OCI-LY1 (cell line): ENCODE data around the gene SLC4A1AP.

ENCODE experiments used
- H2AFZ ChIP-seq: fragments of 200-600 bp; sonication (generic), shearing (Covaris generic); 2 replicates; pipeline ENCODE4 v1.6.0; 2014; ENCODE audit warnings: antibody characterized with exemption, mild to moderate bottlenecking, low read length
- H3F3A ChIP-seq: fragments of 200-600 bp; sonication (generic), shearing (Covaris generic); 2 replicates; pipeline ENCODE4 v1.6.0; 2014; ENCODE audit warnings: mild to moderate bottlenecking, antibody characterized with exemption, low read length, moderate library complexity; ENCODE audit not compliant: insufficient read depth
- H3K27ac ChIP-seq: fragments of 200-600 bp; sonication (generic); 2 replicates; pipeline ENCODE4 v1.5.1; 2014; ENCODE audit warnings: low read length, mixed run types, mild to moderate bottlenecking, low read depth; ENCODE audit not compliant: poor library complexity, severe bottlenecking
- H3K27me3 ChIP-seq: fragments of 200-600 bp; sonication (generic); 2 replicates; pipeline ENCODE4 v1.6.0; 2014; ENCODE audit warnings: antibody characterized with exemption, mild to moderate bottlenecking, low read length, moderate library complexity; ENCODE audit not compliant: insufficient read depth
- H3K36me3 ChIP-seq: fragments of 200-600 bp; sonication (generic); 2 replicates; pipeline ENCODE4 v1.6.1; 2014; ENCODE audit warnings: mild to moderate bottlenecking, antibody characterized with exemption, low read length, moderate library complexity, mixed read lengths; ENCODE audit not compliant: insufficient read depth
- H3K4me1 ChIP-seq: fragments of 200-600 bp; sonication (generic); 2 replicates; pipeline ENCODE4 v1.5.1; 2014; ENCODE audit warnings: mild to moderate bottlenecking, low read length, moderate library complexity; ENCODE audit not compliant: insufficient read depth, severe bottlenecking
- H3K4me2 ChIP-seq: fragments of 200-600 bp; sonication (generic), shearing (Covaris generic); 2 replicates; pipeline ENCODE4 v1.6.1; 2014; ENCODE audit warnings: low read length
- H3K4me3 ChIP-seq: fragments of 200-600 bp; sonication (generic); 2 replicates; pipeline ENCODE4 v1.5.1; 2014; ENCODE audit warnings: low read length, low read depth, mild to moderate bottlenecking, mixed read lengths; ENCODE audit not compliant: poor library complexity, severe bottlenecking
- H3K79me2 ChIP-seq: fragments of 200-600 bp; shearing (Covaris generic); 2 replicates; pipeline ENCODE4 v1.6.1; 2016; ENCODE audit warnings: mixed run types, low read length, mixed read lengths; ENCODE audit not compliant: insufficient read depth
- H3K9ac ChIP-seq: fragments of 200-600 bp; sonication (generic), shearing (Covaris generic); 2 replicates; pipeline ENCODE4 v1.6.1; 2014; ENCODE audit warnings: mild to moderate bottlenecking, low read length, mixed read lengths
- H3K9me2 ChIP-seq: fragments of 200-600 bp; sonication (generic), shearing (Covaris generic); 2 replicates; pipeline ENCODE4 v1.6.1; 2014; ENCODE audit warnings: low read depth, mild to moderate bottlenecking, low read length, mixed read lengths
- H3K9me3 ChIP-seq: fragments of 200-600 bp; shearing (Covaris generic); 2 replicates; pipeline ENCODE4 v1.6.1; 2014; ENCODE audit warnings: low read length, mixed read lengths
- H4K20me1 ChIP-seq: fragments of 200-600 bp; sonication (generic), shearing (Covaris generic); 2 replicates; pipeline ENCODE4 v1.6.0; 2016; ENCODE audit warnings: mild to moderate bottlenecking, low read length; ENCODE audit not compliant: insufficient read depth
- CTCF ChIP-seq: fragments of 200-600 bp; sonication (generic), shearing (Covaris generic); IDR thresholded peaks from 2 replicates; pipeline ENCODE4 v1.5.1; 2017; ENCODE audit warnings: mild to moderate bottlenecking, antibody characterized with exemption, low read length, moderate library complexity, mixed read lengths
- EZH2 ChIP-seq: fragments of 200-600 bp; sonication (generic), shearing (Covaris generic); IDR thresholded peaks from 2 replicates; pipeline ENCODE4 v1.8.0; 2017; ENCODE audit warnings: borderline replicate concordance, mixed run types, mild to moderate bottlenecking, antibody characterized with exemption, low read length, moderate library complexity, mixed read lengths

SLC4A1AP gene

GRCh38 chr2:27690052-27690451, 26.4 kb downstream of the SLC4A1AP start:
- Histone ChIP-seq H4K20me1 (no peaks in the 10 kb centered on the region), H3K4me1 (no peaks in the 10 kb centered on the region), H2AFZ (no peak overlapping the region), H3K27ac (no peak overlapping the region), H3K27me3 (no peaks in the 10 kb centered on the region), H3K4me3 (no peak overlapping the region), H3K9ac (no peak overlapping the region), H3F3A (no peaks in the 10 kb centered on the region), H3K4me2 (no peak overlapping the region), H3K79me2 (no peaks in the 10 kb centered on the region), H3K36me3 (peaks cover 35% of the 10 kb centered on the region), H3K9me2 (no peaks in the 10 kb centered on the region), H3K9me3 (no peaks in the 10 kb centered on the region)
- TF ChIP-seq EZH2 (no peak), CTCF (no peak)

- Histone ChIP-seq H4K20me1 (no peaks in the 10 kb centered on the region), H3K4me3 (no peak overlapping the region), H3K36me3 (peaks cover 20% of the 10 kb centered on the region), H3K4me1 (no peaks in the 10 kb centered on the region), H3K9ac (no peak overlapping the region), H3K4me2 (no peak overlapping the region), H3K9me3 (no peaks in the 10 kb centered on the region), H2AFZ (no peak overlapping the region), H3K79me2 (no peaks in the 10 kb centered on the region), H3K27me3 (no peaks in the 10 kb centered on the region), H3K27ac (no peak overlapping the region), H3K9me2 (no peaks in the 10 kb centered on the region), H3F3A (no peaks in the 10 kb centered on the region)
- TF ChIP-seq EZH2, result no peak
- no peak for TF ChIP-seq CTCF
These were observed 34.0 kb downstream of the SLC4A1AP start for GRCh38 chr2:27697660-27698059.

- Histone ChIP-seq H3K27me3 (no peaks in the 10 kb centered on the region), H3F3A (no peaks in the 10 kb centered on the region)
These were observed 38.0 kb downstream of the SLC4A1AP start for GRCh38 chr2:27701676-27702075.

More at GRCh38 chr2:27701676-27702075, 38.0 kb downstream of the SLC4A1AP start:
- Histone ChIP-seq H3K9me2 (no peaks in the 10 kb centered on the region), H3K4me1 (no peaks in the 10 kb centered on the region), H3K36me3 (no peaks in the 10 kb centered on the region), H4K20me1 (no peaks in the 10 kb centered on the region), H3K4me3 (no peak overlapping the region), H3K4me2 (no peak overlapping the region), H3K9ac (no peak overlapping the region), H3K27ac (no peak overlapping the region), H2AFZ (no peak overlapping the region), H3K79me2 (no peaks in the 10 kb centered on the region), H3K9me3 (no peaks in the 10 kb centered on the region)
- no peak for TF ChIP-seq CTCF
